H1 (cell line): ENCODE data around the gene GPS2. TPM values are rescaled to one million over a fixed set of nuclear protein-coding genes. Genes with fewer than 3 reads are reported as not detected.

Experiments
- CTCF ChIA-PET: fragments of 300-600 bp; sonication (Branson Sonifier 250); formaldehyde crosslinking; loops from one replicate; lab custom pipeline; 2021; ENCODE audit not compliant: partially characterized antibody; lab: Charles Lee
- POLR2A ChIA-PET: fragments of 300-600 bp; sonication (Branson Sonifier 250); formaldehyde crosslinking; loops from one replicate; lab custom pipeline; 2021; ENCODE audit warnings: inconsistent platforms; ENCODE audit not compliant: partially characterized antibody; lab: Charles Lee
- DNase-seq, 2 experiments: peaks; one replicate each; pipeline versions ENCODE4 v3.0.0 to v3.0.0-alpha.2; 2010 to 2022; ENCODE audit warnings: low spot score in 2 of 2, low read depth in 1 of 2, mixed read lengths in 1 of 2
- FAIRE-seq: peaks from 2 replicates; lab custom pipeline; 2011; peaks lifted over from hg19 to GRCh38; lab: Jason Lieb, UNC
- H2AFZ ChIP-seq: 2 replicates; pipeline ENCODE4 v1.8.1; 2012; ENCODE audit warnings: low read length, inconsistent platforms
- H2AK5ac ChIP-seq: 2 replicates; pipeline ENCODE4 v1.6.1; 2013; ENCODE audit warnings: low read depth, low read length
- H2BK120ac ChIP-seq: replicated peaks from 2 replicates; pipeline ENCODE3; 2013; ENCODE audit warnings: low read depth, low read length, inconsistent platforms
- H2BK12ac ChIP-seq: 2 replicates; pipeline ENCODE4 v1.6.1; 2013; ENCODE audit warnings: low read depth, low read length
- H2BK15ac ChIP-seq: 2 replicates; pipeline ENCODE4 v1.6.1; 2013; ENCODE audit warnings: low read length
- H2BK20ac ChIP-seq: 2 replicates; pipeline ENCODE4 v1.6.1; 2013; ENCODE audit warnings: low read length
- H2BK5ac ChIP-seq: 2 replicates; pipeline ENCODE4 v1.6.1; 2013; ENCODE audit warnings: low read depth, low read length
- H3K14ac ChIP-seq: 2 replicates; pipeline ENCODE4 v1.6.1; 2013; ENCODE audit warnings: inconsistent platforms; ENCODE audit not compliant: insufficient read length
- H3K18ac ChIP-seq: 2 replicates; pipeline ENCODE4 v1.6.1; 2013; ENCODE audit warnings: low read length; ENCODE audit errors: extremely low read depth
- H3K23ac ChIP-seq: 2 replicates; pipeline ENCODE4 v1.6.1; 2013; ENCODE audit warnings: inconsistent platforms; ENCODE audit not compliant: insufficient read length
- H3K23me2 ChIP-seq: 2 replicates; pipeline ENCODE4 v1.6.1; 2013; ENCODE audit warnings: low read depth, low read length
- H3K27ac ChIP-seq: 2 replicates; pipeline ENCODE4 v1.6.1; 2011; ENCODE audit warnings: low read depth, low read length, inconsistent platforms
- H3K27me3 ChIP-seq, 4 experiments: replicated peaks in 1 of 4; 1 replicate in 1 of 4; 2 replicates in 3 of 4; pipeline versions ENCODE4 v1.6.1 to v1.8.1; 2011 to 2013; ENCODE audit warnings: low read length in 3 of 4, mild to moderate bottlenecking in 3 of 4, inconsistent platforms in 2 of 4, mixed read lengths in 2 of 4, moderate library complexity in 1 of 4; ENCODE audit not compliant: control insufficient read depth in 3 of 4, insufficient read depth in 3 of 4; ENCODE audit errors: extremely low read depth in 1 of 4
- H3K36me3 ChIP-seq, 4 experiments: 2 replicates each; pipeline versions ENCODE4 v1.6.1 to v1.8.1; 2011 to 2013; ENCODE audit warnings: mild to moderate bottlenecking in 4 of 4, low read length in 3 of 4, moderate library complexity in 2 of 4, control low read depth in 1 of 4, inconsistent platforms in 1 of 4; ENCODE audit not compliant: insufficient read depth in 4 of 4, control insufficient read depth in 2 of 4
- H3K4ac ChIP-seq: replicated peaks from 2 replicates; pipeline ENCODE3; 2013; ENCODE audit warnings: low read length, low read depth, mixed read lengths, inconsistent platforms; ENCODE audit not compliant: insufficient read length
- H3K4me1 ChIP-seq, 4 experiments: replicated peaks in 1 of 4; 1 replicate in 1 of 4; 2 replicates in 3 of 4; pipeline versions ENCODE4 v1.6.1 to v1.8.1; 2011 to 2013; ENCODE audit warnings: low read length in 3 of 4, inconsistent platforms in 2 of 4, mixed read lengths in 1 of 4; ENCODE audit not compliant: insufficient read depth in 4 of 4, control insufficient read depth in 3 of 4
- H3K4me2 ChIP-seq, 2 experiments: 2 replicates each; pipeline versions ENCODE4 v1.6.1 to v1.8.1; 2011 to 2013; ENCODE audit warnings: low read depth in 2 of 2, low read length in 2 of 2, control low read depth in 1 of 2, inconsistent platforms in 1 of 2, mild to moderate bottlenecking in 1 of 2; ENCODE audit not compliant: insufficient read depth in 1 of 2
- H3K4me3 ChIP-seq, 4 experiments: fragments of 200-600, 300-600 bp in 1 of 4; sonication (generic), shearing (Covaris generic), sonication (Bioruptor Twin) in 1 of 4; 2 replicates each; pipeline versions ENCODE4 v1.5.1 to v1.8.1; 2011 to 2016; ENCODE audit warnings: low read length in 4 of 4, low read depth in 3 of 4, control low read depth in 2 of 4, inconsistent platforms in 2 of 4, mild to moderate bottlenecking in 2 of 4, mixed read lengths in 1 of 4, moderate library complexity in 1 of 4; ENCODE audit not compliant: insufficient read depth in 2 of 4; ENCODE audit errors: extremely low read depth in 1 of 4
- H3K56ac ChIP-seq: replicated peaks from 2 replicates; pipeline ENCODE3; 2013; ENCODE audit warnings: low read depth, mild to moderate bottlenecking, mixed read lengths, low read length, inconsistent platforms; ENCODE audit not compliant: insufficient read length
- H3K79me1 ChIP-seq: 2 replicates; pipeline ENCODE4 v1.6.1; 2013; ENCODE audit warnings: low read depth, low read length, control low read depth
- H3K79me2 ChIP-seq, 2 experiments: 2 replicates each; pipeline versions ENCODE4 v1.6.1 to v1.8.1; 2012 to 2013; ENCODE audit warnings: low read length in 2 of 2, mild to moderate bottlenecking in 2 of 2, inconsistent platforms in 1 of 2; ENCODE audit not compliant: insufficient read depth in 2 of 2, control insufficient read depth in 1 of 2
- H3K9ac ChIP-seq, 4 experiments: replicated peaks in 1 of 4; 1 replicate in 1 of 4; 2 replicates in 3 of 4; pipeline versions ENCODE4 v1.6.1 to v1.8.1; 2011 to 2013; ENCODE audit warnings: low read depth in 3 of 4, low read length in 3 of 4, control low read depth in 2 of 4, mild to moderate bottlenecking in 2 of 4, moderate library complexity in 2 of 4, inconsistent platforms in 1 of 4; ENCODE audit errors: extremely low read depth in 1 of 4
- H3K9me3 ChIP-seq, 2 experiments: 2 replicates each; pipeline versions ENCODE4 v1.6.1 to v1.8.1; 2012 to 2013; ENCODE audit warnings: mild to moderate bottlenecking in 2 of 2, moderate library complexity in 2 of 2, control low read depth in 1 of 2, inconsistent platforms in 1 of 2, low read depth in 1 of 2, low read length in 1 of 2, mixed read lengths in 1 of 2; ENCODE audit not compliant: insufficient read depth in 2 of 2
- H4K20me1 ChIP-seq, 2 experiments: replicated peaks in 1 of 2; 2 replicates each; pipeline versions ENCODE3 to v1.8.1; 2011 to 2013; ENCODE audit warnings: inconsistent platforms in 2 of 2, low read length in 2 of 2, mild to moderate bottlenecking in 1 of 2; ENCODE audit not compliant: insufficient read depth in 2 of 2, control insufficient read depth in 1 of 2
- H4K5ac ChIP-seq: 2 replicates; pipeline ENCODE4 v1.6.1; 2013; ENCODE audit warnings: low read length, low read depth, mixed read lengths, inconsistent platforms; ENCODE audit not compliant: insufficient read length
- H4K8ac ChIP-seq: 2 replicates; pipeline ENCODE4 v1.8.0; 2013; ENCODE audit warnings: mild to moderate bottlenecking, moderate library complexity, low read length, inconsistent platforms; ENCODE audit not compliant: insufficient read depth; ENCODE audit errors: extremely low read depth
- H4K91ac ChIP-seq: replicated peaks from 2 replicates; pipeline ENCODE3; 2013; ENCODE audit warnings: low read length, mixed read lengths, inconsistent platforms; ENCODE audit not compliant: insufficient read length
- EP300 ChIP-seq, 2 experiments: IDR thresholded peaks; 1 replicate in 1 of 2; 2 replicates in 1 of 2; pipeline ENCODE4 v1.6.1; 2011 to 2012; ENCODE audit warnings: low read depth in 2 of 2, low read length in 2 of 2, mild to moderate bottlenecking in 2 of 2, borderline replicate concordance in 1 of 2, inconsistent platforms in 1 of 2, moderate library complexity in 1 of 2
- GTF2F1 ChIP-seq: IDR thresholded peaks from 2 replicates; pipeline ENCODE4 v1.6.1; 2012; ENCODE audit warnings: low read depth, low read length, improper control_type of control experiment, borderline replicate concordance
- HDAC2 ChIP-seq, 2 experiments: fragments of 300-600 bp in 1 of 2; sonication (generic) in 1 of 2; IDR thresholded peaks; 2 replicates each; pipeline ENCODE4 v1.6.1; 2011 to 2012; ENCODE audit warnings: low read depth in 2 of 2, low read length in 2 of 2, mild to moderate bottlenecking in 2 of 2, moderate library complexity in 2 of 2, borderline replicate concordance in 1 of 2, inconsistent platforms in 1 of 2
- RNF2 ChIP-seq: fragments of 200-900, 300-1000 bp; sonication (generic); IDR thresholded peaks from 2 replicates; pipeline ENCODE4 v1.7.1; 2016; ENCODE audit warnings: borderline replicate concordance, low read depth, mild to moderate bottlenecking, antibody characterized with exemption, low read length; ENCODE audit not compliant: poor library complexity, severe bottlenecking; ENCODE audit errors: missing control alignments
- SP4 ChIP-seq: IDR thresholded peaks from 2 replicates; pipeline ENCODE4 v1.6.1; 2012; ENCODE audit warnings: low read length, inconsistent platforms
- SRF ChIP-seq: IDR thresholded peaks from 2 replicates; pipeline ENCODE4 v1.6.1; 2011; ENCODE audit warnings: mild to moderate bottlenecking, low read depth, low read length, moderate library complexity
- WGBS, 2 experiments: shearing (Covaris generic) in 1 of 2; methylation state at CpG; one replicate each; pipeline versions ENCODE4 v1.1.6 to v1.1.7; 2013 to 2015; ENCODE audit warnings: low lambda C conversion rate in 2 of 2, mixed read lengths in 2 of 2, inconsistent platforms in 1 of 2, low coverage in 1 of 2, missing lambda C conversion rate in 1 of 2; ENCODE audit not compliant: insufficient replicate concordance in 2 of 2, insufficient coverage in 1 of 2, insufficient read length in 1 of 2; ENCODE audit errors: extremely low coverage in 1 of 2, missing lambda C conversion rate in 1 of 2; 5-methylcytosine and 5-hydroxymethylcytosine counted together
- polyA plus RNA-seq, 7 experiments: library from polyadenylated mRNA; depleted of rRNA in 3 of 7; stranded (reverse) in 5 of 7; unstranded in 2 of 7; fragments of >200 nt in 5 of 7; fragments of 200-250 nt in 2 of 7; gene quantifications; 1 replicate in 5 of 7; 2 replicates in 1 of 7; 4 replicates in 1 of 7; pipeline versions ENCODE4 v1.2.1 to v1.2.3, GENCODE V29; 2011 to 2013; ENCODE audit warnings: missing spikeins in 2 of 7, mixed read lengths in 2 of 7
- total RNA-seq: library from RNA; stranded (reverse); fragmentation: NEBNext Ultra II Directional; extraction: Animal tissue kit (Norgen Biotek cat#: 25700); gene quantifications from 2 replicates; pipeline ENCODE4 v1.2.1, GENCODE V29; 2021
- TF ChIP-seq, protein P1 (sequence below): IDR thresholded peaks from 2 replicates; pipeline ENCODE4 v1.6.1; 2012; ENCODE audit warnings: inconsistent platforms
- TF ChIP-seq, protein P2 (sequence below): IDR thresholded peaks from 2 replicates; pipeline ENCODE4 v1.6.1; 2012; ENCODE audit warnings: inconsistent platforms

GPS2 gene
- total and polyA plus RNA-seq, 2 of the 8 experiments (the other 6 are each of a cell fraction or from before 2014, with no cell fraction given) = 67.0 to 152 TPM

DNA sequence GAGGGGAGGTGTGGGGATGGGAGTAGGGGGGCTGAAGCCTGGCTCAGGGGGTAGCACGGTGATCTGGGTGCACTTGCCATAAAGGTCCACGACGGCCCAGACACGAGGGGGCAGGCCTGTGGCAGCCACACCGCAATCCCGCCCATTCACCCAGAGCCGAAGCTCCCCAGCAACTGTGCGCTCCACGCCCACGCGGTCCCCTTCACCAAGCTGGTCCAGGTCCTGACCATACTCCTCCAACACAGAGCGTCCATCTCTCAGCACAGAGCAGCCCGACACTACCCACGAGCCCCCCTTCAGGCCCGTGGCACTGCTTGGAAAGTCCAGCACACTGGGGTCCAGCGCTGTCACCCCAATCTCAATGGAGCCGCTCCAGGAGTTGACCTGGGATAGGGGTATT is 12.3 kb upstream of the GPS2 start:
- POLR2A ChIA-PET = interaction anchor here (1.2 to 13.4 kb wide), 3 partner anchors 11 to 20 kb away, joined by 3 to 223 read pairs (median 40); partner anchors contain the start of genes ACAP1 and GPS2
- no peak overlapping the region; a peak in 1 of 4 replicates for H3K4me2 ChIP-seq
- no peak overlapping the region for H2BK120ac ChIP-seq
- peaks cover 8% of the 10 kb centered on the region for H3K23me2 ChIP-seq
- H3K4me3 ChIP-seq = no peak overlapping the region; a peak in 1 of 8 replicates
- H4K8ac ChIP-seq = no peak overlapping the region
- H4K5ac ChIP-seq = no peak overlapping the region
- H3K14ac ChIP-seq = no peak overlapping the region
- H3K27ac ChIP-seq = no peak overlapping the region
- 94% methylated on average over 16 of the region's 17 CpGs; no CpG with 5 or more reads in 1 of the 2 experiments for WGBS, 2 experiments
- no peak overlapping the region for H3K23ac ChIP-seq
- TF ChIP-seq HDAC2 (IDR thresholded peaks at IDR 0.05; ENCODE audit: borderline replicate concordance in 1 of 2, low read depth in 2 of 2, low read length in 2 of 2) (no peak), SP4 (no peak), EP300 (IDR thresholded peaks at IDR 0.05; ENCODE audit: borderline replicate concordance in 1 of 2, low read depth in 2 of 2, low read length in 2 of 2) (no peak), GTF2F1 (no peak), SRF (no peak), RNF2 (no peak)
- TF ChIP-seq, protein P1, sequence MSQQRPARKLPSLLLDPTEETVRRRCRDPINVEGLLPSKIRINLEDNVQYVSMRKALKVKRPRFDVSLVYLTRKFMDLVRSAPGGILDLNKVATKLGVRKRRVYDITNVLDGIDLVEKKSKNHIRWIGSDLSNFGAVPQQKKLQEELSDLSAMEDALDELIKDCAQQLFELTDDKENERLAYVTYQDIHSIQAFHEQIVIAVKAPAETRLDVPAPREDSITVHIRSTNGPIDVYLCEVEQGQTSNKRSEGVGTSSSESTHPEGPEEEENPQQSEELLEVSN = no peak
- TF ChIP-seq, protein P2, sequence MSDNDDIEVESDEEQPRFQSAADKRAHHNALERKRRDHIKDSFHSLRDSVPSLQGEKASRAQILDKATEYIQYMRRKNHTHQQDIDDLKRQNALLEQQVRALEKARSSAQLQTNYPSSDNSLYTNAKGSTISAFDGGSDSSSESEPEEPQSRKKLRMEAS = no peak
- no peak overlapping the region for H4K91ac ChIP-seq
- peaks cover 2 to 11% of the 10 kb centered on the region in 2 experiments for H4K20me1 ChIP-seq
- peaks cover 13 to 22% (median 19%) of the 10 kb centered on the region in 4 experiments for H3K36me3 ChIP-seq
- H2AK5ac ChIP-seq = no peak overlapping the region
- peaks cover 0 to 14% of the 10 kb centered on the region in 2 experiments; a peak in 2 of 4 replicates for H3K79me2 ChIP-seq
- H2BK12ac ChIP-seq = no peak overlapping the region
- H3K27me3 ChIP-seq = no peaks in the 10 kb centered on the region; a peak in 1 of 7 replicates
- H3K4ac ChIP-seq = no peak overlapping the region
- no peak overlapping the region for H2BK15ac ChIP-seq
- no peak for DNase-seq
- H2BK5ac ChIP-seq = no peak overlapping the region
- peaks cover 0 to 19% (median 8%) of the 10 kb centered on the region in 4 experiments; a peak in 6 of 7 replicates for H3K4me1 ChIP-seq
- CTCF ChIA-PET = interaction anchor here (1.2 to 9.3 kb wide), 6 partner anchors 8 to 57 kb away, joined by 3 to 167 read pairs (median 6); partner anchors contain the start of gene TMEM95
- H3K56ac ChIP-seq = no peak overlapping the region
- FAIRE-seq = no peak
- H3K18ac ChIP-seq = no peak overlapping the region
- no peaks in the 10 kb centered on the region for H3K9me3 ChIP-seq
- no peak overlapping the region for H2AFZ ChIP-seq
- no peak overlapping the region for H3K9ac ChIP-seq
- no peak overlapping the region for H2BK20ac ChIP-seq
- peaks cover 2% of the 10 kb centered on the region; the same call in 1 of the 2 replicates for H3K79me1 ChIP-seq
